ENCODE measurements around the gene NIBAN1. TPM values are rescaled to one million over a fixed set of nuclear protein-coding genes. Genes with fewer than 3 reads are reported as not detected.

NIBAN1 gene
- total RNA-seq, 1 donor from 2014 or later: 72.8 TPM

GRCh38 chr1:184932319-184932718 is 42.0 kb downstream of the NIBAN1 start:
- Histone ChIP-seq H3K4me3 (ENCODE audit: low read depth, low read length) (no peak overlapping the region), H3K36me3 (ENCODE audit: control insufficient read depth, insufficient read depth, low read length) (no peaks in the 10 kb centered on the region), H3K27me3 (ENCODE audit: control insufficient read depth, insufficient read depth, low read length) (no peaks in the 10 kb centered on the region)
- DNase-seq (ENCODE audit: low read depth): no peak
- TF ChIP-seq, protein P1, sequence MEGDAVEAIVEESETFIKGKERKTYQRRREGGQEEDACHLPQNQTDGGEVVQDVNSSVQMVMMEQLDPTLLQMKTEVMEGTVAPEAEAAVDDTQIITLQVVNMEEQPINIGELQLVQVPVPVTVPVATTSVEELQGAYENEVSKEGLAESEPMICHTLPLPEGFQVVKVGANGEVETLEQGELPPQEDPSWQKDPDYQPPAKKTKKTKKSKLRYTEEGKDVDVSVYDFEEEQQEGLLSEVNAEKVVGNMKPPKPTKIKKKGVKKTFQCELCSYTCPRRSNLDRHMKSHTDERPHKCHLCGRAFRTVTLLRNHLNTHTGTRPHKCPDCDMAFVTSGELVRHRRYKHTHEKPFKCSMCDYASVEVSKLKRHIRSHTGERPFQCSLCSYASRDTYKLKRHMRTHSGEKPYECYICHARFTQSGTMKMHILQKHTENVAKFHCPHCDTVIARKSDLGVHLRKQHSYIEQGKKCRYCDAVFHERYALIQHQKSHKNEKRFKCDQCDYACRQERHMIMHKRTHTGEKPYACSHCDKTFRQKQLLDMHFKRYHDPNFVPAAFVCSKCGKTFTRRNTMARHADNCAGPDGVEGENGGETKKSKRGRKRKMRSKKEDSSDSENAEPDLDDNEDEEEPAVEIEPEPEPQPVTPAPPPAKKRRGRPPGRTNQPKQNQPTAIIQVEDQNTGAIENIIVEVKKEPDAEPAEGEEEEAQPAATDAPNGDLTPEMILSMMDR (IDR thresholded peaks at IDR 0.05; ENCODE audit: insufficient read depth, low read length, poor library complexity, severe bottlenecking): no peak

DNA sequence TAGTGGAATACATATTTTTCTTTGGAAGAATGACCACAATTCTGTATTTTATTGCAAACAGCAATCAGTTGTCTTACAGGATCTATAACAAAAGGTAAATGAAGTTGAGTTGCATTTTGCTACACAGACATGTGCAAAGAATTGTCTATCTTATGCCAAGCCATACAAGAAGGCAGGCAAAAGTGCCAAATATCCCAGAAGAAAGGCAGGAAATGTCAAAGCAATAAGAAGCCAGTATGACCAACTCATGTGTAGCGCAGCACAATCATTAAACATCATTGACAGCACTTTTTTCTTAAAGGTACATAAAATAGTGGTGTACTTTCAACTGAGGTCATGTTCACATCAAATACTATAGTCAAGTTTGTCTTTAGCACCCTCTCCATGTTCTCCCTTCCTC is 42.7 kb downstream of the NIBAN1 start:
- no peaks in the 10 kb centered on the region for H3K27me3 ChIP-seq (ENCODE audit: control insufficient read depth, insufficient read depth, low read length)
- TF ChIP-seq, protein P1 (IDR thresholded peaks at IDR 0.05; ENCODE audit: insufficient read depth, low read length, poor library complexity, severe bottlenecking): no peak
- no peaks in the 10 kb centered on the region for H3K36me3 ChIP-seq (ENCODE audit: control insufficient read depth, insufficient read depth, low read length)
- no peak for DNase-seq (ENCODE audit: low read depth)
- H3K4me3 ChIP-seq (ENCODE audit: low read depth, low read length): no peak overlapping the region

- no peak overlapping the region for H3K4me3 ChIP-seq (ENCODE audit: low read depth, low read length)
- no peaks in the 10 kb centered on the region for H3K36me3 ChIP-seq (ENCODE audit: control insufficient read depth, insufficient read depth, low read length)
- DNase-seq (ENCODE audit: low read depth): no peak
- no peaks in the 10 kb centered on the region for H3K27me3 ChIP-seq (ENCODE audit: control insufficient read depth, insufficient read depth, low read length)
- TF ChIP-seq, protein P1 (IDR thresholded peaks at IDR 0.05; ENCODE audit: insufficient read depth, low read length, poor library complexity, severe bottlenecking): no peak
Observed at GRCh38 chr1:184930645-184931044, 43.7 kb downstream of the NIBAN1 start.

DNA sequence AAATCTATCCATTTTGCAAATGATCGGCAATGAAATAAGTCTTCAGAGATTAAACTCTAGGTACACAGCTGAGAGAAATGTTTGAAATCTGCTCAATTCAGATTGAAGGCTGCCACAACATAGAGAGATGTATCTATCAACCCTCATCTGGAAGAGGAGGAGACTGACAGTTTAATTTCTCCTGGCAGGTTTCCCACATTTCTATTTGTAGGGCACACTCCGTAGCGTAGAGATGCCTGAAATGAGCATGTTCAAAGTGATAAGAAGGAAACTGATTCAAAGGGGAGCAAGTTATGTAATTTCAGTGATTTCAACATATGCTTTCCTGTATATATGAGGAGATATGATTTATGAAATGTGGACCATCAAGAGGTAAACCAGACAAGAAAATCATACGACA is 44.1 kb downstream of the NIBAN1 start:
- TF ChIP-seq, protein P1 (IDR thresholded peaks at IDR 0.05; ENCODE audit: insufficient read depth, low read length, poor library complexity, severe bottlenecking): no peak

DNA sequence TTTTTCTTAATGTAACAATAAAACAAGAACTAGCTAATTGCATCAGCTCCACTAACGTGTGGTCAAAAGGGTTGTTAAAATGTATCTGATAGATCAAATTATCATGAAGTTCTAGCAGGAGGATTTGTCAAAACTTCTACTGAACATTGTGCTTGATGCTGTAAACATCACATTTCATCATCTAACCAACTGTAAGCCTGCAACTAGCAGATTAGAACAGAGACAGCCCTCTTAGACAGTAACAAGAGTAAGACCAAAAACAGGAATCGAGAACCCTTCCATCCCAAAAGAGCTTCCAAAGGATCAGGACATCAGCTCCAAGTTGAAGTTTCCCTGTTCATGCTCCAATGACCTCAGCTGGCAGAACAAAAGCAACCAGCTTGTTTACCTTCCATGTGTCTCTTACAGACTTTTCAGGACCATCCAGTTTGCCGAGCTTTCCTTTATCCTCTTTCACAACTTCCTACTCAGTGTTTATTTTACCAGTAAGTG is 44.6 kb downstream of the NIBAN1 start:
- H3K27me3 ChIP-seq (ENCODE audit: control insufficient read depth, insufficient read depth, low read length): no peaks in the 10 kb centered on the region
- H3K36me3 ChIP-seq (ENCODE audit: control insufficient read depth, insufficient read depth, low read length): no peaks in the 10 kb centered on the region
- TF ChIP-seq, protein P1 (IDR thresholded peaks at IDR 0.05; ENCODE audit: insufficient read depth, low read length, poor library complexity, severe bottlenecking): no peak
- H3K4me3 ChIP-seq (ENCODE audit: low read depth, low read length): no peak overlapping the region
- no peak for DNase-seq (ENCODE audit: low read depth)

More for the DNA sequence above, 44.1 kb downstream of the NIBAN1 start:
- no peaks in the 10 kb centered on the region for H3K36me3 ChIP-seq (ENCODE audit: control insufficient read depth, insufficient read depth, low read length)
- no peak for DNase-seq (ENCODE audit: low read depth)
- no peak overlapping the region for H3K4me3 ChIP-seq (ENCODE audit: low read depth, low read length)
- H3K27me3 ChIP-seq (ENCODE audit: control insufficient read depth, insufficient read depth, low read length): no peaks in the 10 kb centered on the region

- no peaks in the 10 kb centered on the region for H3K36me3 ChIP-seq (ENCODE audit: control insufficient read depth, insufficient read depth, low read length)
- no peaks in the 10 kb centered on the region for H3K27me3 ChIP-seq (ENCODE audit: control insufficient read depth, insufficient read depth, low read length)
- no peak overlapping the region for H3K4me3 ChIP-seq (ENCODE audit: low read depth, low read length)
- DNase-seq (ENCODE audit: low read depth): no peak
- TF ChIP-seq, protein P1 (IDR thresholded peaks at IDR 0.05; ENCODE audit: insufficient read depth, low read length, poor library complexity, severe bottlenecking): no peak
Observed at GRCh38 chr1:184928394-184928793, 45.9 kb downstream of the NIBAN1 start.
